GM18907 (cell line): ENCODE results near the gene HSD17B11.
"Not testable (repeated sequence)": the region's sequence is repeated elsewhere in the genome, so short reads cannot be mapped to it uniquely, and the experiment has no call there.

ENCODE experiments used
- ATAC-seq: cut with Tn5 transposase; IDR thresholded peaks from one replicate; pipeline ENCODE4 v1.9.1; 2021; ENCODE audit warnings: mild to moderate bottlenecking, moderate library complexity; ENCODE audit not compliant: unreplicated experiment

The HSD17B11 gene, protein sequence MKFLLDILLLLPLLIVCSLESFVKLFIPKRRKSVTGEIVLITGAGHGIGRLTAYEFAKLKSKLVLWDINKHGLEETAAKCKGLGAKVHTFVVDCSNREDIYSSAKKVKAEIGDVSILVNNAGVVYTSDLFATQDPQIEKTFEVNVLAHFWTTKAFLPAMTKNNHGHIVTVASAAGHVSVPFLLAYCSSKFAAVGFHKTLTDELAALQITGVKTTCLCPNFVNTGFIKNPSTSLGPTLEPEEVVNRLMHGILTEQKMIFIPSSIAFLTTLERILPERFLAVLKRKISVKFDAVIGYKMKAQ

GRCh38 chr4:87390891-87391575 lies at the start of gene HSD17B11:
TSS of gene HSD17B11 (minus strand) at chr4:87391188. CDS start at chr4:87391070, 118 bp downstream.
- peak; percentile 99 for ATAC-seq

- ATAC-seq: no peak
These were observed 42.4 kb upstream of the HSD17B11 start for GRCh38 chr4:87433342-87433741.

- no peak for ATAC-seq
These were observed 39.0 kb upstream of the HSD17B11 start for GRCh38 chr4:87430038-87430437.

GRCh38 chr4:87428979-87429378 lies 38.0 kb upstream of the HSD17B11 start:
- ATAC-seq: no peak

DNA sequence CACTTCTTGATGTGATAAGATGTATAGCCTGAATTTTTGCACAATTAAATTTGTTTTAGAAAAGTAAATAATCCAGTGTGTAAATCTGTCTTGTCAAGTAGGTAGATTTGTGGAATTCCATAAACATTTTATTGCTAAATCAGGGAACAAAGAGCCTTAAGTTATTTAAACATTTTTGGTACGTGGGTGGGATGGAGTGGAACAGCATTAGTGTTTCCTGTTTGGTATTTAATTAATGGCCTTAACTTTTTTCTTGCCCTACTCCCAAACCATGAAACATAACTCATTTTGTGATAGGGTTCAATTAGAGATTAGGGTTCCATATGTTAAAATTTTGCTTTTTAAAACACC lies 36.5 kb upstream of the HSD17B11 start:
- no peak for ATAC-seq

DNA sequence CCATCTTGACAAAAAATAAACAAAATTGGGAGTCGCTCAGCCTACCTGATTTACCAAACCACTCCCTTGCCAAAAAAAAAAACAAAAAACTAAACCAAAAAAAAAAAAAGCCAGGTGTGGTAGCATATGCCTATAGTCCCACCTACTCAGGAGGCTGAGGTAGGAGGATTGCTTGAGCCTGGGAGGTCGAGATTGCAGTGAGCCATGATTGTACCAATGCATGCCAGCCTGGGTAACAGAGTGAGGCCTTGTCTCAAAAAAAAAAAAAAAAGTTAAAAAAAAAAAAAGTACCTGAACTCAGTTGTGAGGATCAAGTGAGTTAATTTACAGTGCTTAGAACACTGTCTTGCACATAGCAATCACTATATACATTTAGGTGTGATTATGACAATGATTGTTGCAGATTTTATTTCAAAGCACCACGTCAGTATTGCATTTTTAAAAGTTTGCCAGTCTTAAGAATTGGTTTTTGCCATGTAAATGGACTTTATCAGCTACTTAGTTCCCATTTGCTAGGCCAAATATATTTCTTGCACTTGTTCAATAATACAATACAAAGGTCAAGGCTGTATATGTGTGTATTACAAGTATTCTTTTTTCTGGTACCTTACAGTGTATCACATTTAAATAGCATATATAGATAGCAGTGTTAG lies 36.0 kb upstream of the HSD17B11 start:
- no peak for ATAC-seq

DNA sequence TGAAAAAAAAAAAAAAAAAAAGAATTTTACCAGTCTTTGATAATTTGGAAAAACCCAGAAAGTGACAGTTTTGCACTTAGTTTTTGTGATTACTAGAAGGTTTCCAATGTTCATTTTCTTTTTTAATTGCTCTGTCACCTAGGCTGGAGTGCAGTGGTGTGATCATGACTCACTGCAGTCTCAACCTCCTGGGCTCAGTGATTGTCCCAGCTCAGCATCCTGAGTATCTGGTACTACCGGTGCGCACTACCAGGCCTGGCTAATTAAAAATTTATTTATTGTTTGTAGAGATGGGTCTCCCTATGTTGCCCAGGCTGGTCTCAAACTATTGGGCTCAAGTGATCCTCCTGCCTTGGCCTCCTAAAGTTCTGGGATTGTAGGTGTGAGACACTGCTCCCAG lies 34.7 kb upstream of the HSD17B11 start:
- ATAC-seq: no peak

GRCh38 chr4:87424099-87424543 lies 33.1 kb upstream of the HSD17B11 start:
- ATAC-seq: not testable (repeated sequence)

DNA sequence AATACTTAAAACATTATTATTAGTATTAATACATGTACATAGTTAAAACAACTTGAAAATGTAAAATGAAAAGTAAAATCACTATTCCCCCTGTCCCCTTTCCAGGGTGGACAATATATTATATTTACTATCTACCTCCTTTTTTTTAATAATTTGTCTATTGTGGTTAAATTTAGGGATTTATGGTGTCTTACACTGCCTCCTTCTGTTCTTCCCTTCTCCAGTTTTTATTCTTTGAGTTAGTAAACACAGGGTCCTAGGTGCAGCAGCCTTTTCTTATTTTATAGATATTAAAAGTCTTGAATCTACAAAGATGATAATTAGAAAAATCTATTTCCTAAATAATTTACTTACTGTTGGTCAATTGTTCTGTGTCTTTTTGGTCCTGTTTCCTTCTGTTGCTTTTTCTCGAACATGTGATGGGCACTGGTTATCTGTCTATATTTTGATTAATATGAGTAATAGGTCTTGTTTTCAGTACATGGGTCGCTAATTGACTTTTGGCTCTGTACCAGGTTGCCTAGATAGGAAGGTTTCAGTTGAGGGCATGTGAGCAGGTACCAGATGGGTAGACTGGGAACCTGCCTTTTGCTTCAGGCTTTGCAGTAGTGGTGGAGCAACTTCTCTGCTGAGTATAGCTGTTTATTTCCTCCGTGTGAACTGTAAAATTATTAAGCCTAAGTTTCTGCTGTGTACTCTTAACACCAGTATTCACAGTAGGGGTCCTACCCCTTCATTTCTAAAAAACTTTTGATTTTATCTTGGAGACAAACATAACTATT lies 32.5 kb upstream of the HSD17B11 start:
- no peak for ATAC-seq

- peak; percentile 92 for ATAC-seq
These were observed 31.4 kb upstream of the HSD17B11 start, which contains the start of gene NUDT9 for GRCh38 chr4:87422104-87423052. TSS of gene NUDT9 (plus strand) at chr4:87422573. CDS start at chr4:87422906, 333 bp downstream.

- no peak for ATAC-seq
These were observed 29.4 kb upstream of the HSD17B11 start for GRCh38 chr4:87420276-87420830.

DNA sequence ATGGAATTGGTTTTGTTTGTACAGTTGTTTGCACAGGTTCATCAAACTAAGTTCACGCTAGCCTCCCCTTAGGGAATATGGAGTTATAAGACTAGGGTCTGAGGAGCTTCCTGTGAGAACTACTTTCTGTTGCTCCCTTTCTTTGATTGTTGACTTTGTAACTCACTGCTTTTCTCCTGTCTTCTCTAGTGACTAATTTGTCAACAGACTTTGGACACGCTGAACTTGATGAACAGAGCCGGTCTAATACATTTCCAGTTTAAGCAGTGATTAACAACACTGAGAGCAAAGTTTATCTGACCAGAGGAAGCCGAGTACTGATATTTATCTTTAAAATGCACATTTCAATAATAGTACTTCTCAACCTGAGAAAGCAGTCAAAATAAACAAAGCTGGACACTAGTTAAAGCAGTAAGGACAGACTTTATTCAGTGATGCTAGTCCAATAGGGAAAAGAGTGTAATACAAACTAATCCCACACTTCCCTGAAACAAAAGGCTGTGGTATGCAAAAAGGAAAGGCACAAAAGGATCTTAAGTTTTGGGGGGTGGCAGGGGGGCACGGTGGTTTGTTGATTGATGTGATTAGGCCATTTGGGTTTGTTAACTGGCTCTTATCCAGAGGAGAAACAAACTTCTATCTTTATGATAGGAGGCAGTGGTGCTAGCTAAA lies 28.7 kb upstream of the HSD17B11 start:
- no peak for ATAC-seq

DNA sequence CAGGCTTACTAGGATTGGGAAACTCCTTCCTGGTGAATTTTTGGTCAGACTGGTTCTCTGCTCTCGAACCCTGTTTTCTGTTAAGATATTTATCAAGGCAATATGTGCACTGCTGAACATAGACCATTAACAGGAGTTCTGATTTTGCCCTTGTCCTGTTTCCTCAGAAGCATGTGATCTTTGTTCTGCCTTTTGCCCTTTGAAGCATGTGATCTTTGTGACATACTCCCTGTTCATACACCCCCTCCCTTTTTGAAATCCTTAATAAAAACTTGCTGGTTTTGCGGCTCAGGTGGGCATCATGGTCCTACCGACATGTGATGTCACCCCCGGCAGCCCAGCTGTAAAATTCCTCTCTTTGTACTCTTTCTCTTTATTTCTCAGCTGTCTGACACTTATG lies 27.4 kb upstream of the HSD17B11 start:
- ATAC-seq: not testable (repeated sequence)

DNA sequence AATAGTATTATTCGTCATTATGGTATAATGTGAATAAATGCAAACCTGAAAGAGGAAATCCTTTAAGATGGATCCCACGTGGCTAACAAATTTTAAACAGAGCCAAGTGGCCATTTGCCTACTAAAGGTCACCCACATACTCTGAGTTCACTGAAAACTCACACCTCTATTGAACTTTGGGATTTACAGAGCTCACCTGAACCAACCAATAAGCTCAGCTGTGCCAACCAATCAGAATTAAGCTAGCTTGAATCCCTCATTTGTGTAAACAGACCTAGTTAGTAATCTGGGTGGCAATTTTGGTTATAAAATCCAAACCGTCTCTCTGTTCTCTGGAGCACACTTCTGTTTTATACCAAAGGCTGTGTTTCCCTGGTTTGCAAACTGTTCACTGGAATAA lies 26.0 kb upstream of the HSD17B11 start:
- ATAC-seq: no peak

GRCh38 chr4:87414816-87415215 lies 23.8 kb upstream of the HSD17B11 start:
- ATAC-seq: no peak

DNA sequence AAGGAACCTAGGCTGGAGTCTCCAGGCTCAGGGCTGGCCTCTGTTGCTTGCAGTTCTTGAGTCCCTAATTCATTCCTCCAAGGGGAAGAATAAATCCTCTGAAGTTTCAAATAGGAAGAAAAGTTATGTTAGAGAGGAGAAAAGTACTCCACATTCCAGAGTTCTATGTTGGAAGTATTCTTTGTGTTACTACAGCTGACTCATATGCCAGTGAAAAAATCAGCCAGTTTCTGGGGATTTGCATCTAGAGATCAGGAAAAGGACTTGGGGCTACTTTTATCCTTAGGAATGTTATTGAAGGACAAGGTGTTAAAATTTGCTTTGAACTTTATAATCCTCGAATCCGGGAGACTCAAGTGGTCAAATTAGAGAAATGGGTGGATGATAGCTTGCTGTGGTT lies 19.7 kb upstream of the HSD17B11 start:
- no peak for ATAC-seq

GRCh38 chr4:87410157-87410556 lies 19.2 kb upstream of the HSD17B11 start:
- no peak for ATAC-seq

DNA sequence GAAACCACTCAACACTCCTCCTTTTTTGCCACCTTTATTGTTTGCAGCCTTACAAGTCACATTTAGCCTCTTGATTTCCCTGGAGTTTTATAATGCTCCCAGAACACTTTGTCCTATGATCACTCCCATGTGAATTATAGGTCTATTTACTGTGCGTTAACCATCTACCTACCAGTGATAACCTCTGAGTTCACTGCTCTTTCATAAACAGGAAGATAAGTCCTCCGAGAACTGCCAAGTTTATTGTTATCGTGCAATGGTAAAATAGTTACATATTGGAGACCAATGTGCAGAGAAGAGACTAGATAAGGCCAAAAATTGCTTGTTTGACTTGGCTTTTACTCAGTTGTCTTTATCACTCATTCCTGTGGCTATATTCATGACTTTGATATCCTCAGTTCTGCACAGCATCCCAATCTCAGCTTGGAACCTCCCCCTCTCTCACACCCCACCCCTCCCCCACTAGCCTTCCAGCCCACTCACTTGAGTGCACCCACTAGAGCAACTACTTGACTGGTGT lies 18.5 kb upstream of the HSD17B11 start:
- ATAC-seq: no peak

GRCh38 chr4:87406902-87407301 lies 15.9 kb upstream of the HSD17B11 start:
- not testable (repeated sequence) for ATAC-seq
